Caco-2 (cell line): ENCODE data around the gene BTBD8. TPM values are rescaled to one million over a fixed set of nuclear protein-coding genes. Genes with fewer than 3 reads are reported as not detected.

Experiments used
- BruUV-seq: library from RNA; stranded (reverse); fragments of 400-500 nt; replicated peaks from 2 replicates; lab custom pipeline; 2021; lab: Mats Ljungman, UMichigan
- CTCF ChIA-PET: fragments of 300-600 bp; sonication (Branson Sonifier 250); formaldehyde crosslinking; loops from one replicate; lab custom pipeline; 2022; ENCODE audit warnings: antibody characterized with exemption; lab: Charles Lee
- POLR2A ChIA-PET: fragments of 300-600 bp; sonication (Branson Sonifier 250); formaldehyde crosslinking; loops from one replicate; lab custom pipeline; 2022; ENCODE audit warnings: antibody characterized with exemption; lab: Charles Lee
- DNase-seq, 2 experiments: peaks; one replicate each; pipeline versions ENCODE4 v3.0.0 to v3.0.0-alpha.2; 2020 to 2022
- H3K27me3 ChIP-seq: replicated peaks from 2 replicates; pipeline ENCODE4 v1.6.0; 2011; ENCODE audit warnings: low read length; ENCODE audit not compliant: control insufficient read depth, insufficient read depth
- H3K36me3 ChIP-seq: 2 replicates; pipeline ENCODE4 v1.5.1; 2011; ENCODE audit warnings: low read length; ENCODE audit not compliant: control insufficient read depth, insufficient read depth
- H3K4me1 ChIP-seq: fragments of 250-450 bp; sonication (Bioruptor Pico); 2 replicates; pipeline ENCODE4 v1.5.1; 2020; ENCODE audit warnings: mild to moderate bottlenecking
- H3K4me3 ChIP-seq: 2 replicates; pipeline ENCODE4 v1.5.1; 2011; ENCODE audit warnings: low read depth, mild to moderate bottlenecking, control low read depth, low read length
- H3K9me3 ChIP-seq: fragments of 250-450 bp; sonication (Bioruptor Pico); 2 replicates; pipeline ENCODE4 v1.5.1; 2020; ENCODE audit warnings: mild to moderate bottlenecking, moderate library complexity
- H3K27ac Mint-ChIP-seq: one replicate; pipeline ENCODE4 v1.8.0; 2022; ENCODE audit warnings: mixed read lengths; ENCODE audit not compliant: unreplicated experiment
- H3K27me3 Mint-ChIP-seq: one replicate; pipeline ENCODE4 v1.8.0; 2022; ENCODE audit warnings: mixed read lengths; ENCODE audit not compliant: insufficient read depth, unreplicated experiment
- H3K36me3 Mint-ChIP-seq: one replicate; pipeline ENCODE4 v1.8.0; 2022; ENCODE audit warnings: mild to moderate bottlenecking, mixed read lengths; ENCODE audit not compliant: insufficient read depth, unreplicated experiment
- H3K4me1 Mint-ChIP-seq: one replicate; pipeline ENCODE4 v1.8.0; 2022; ENCODE audit warnings: low read depth, mixed read lengths; ENCODE audit not compliant: unreplicated experiment
- H3K4me3 Mint-ChIP-seq: one replicate; pipeline ENCODE4 v1.8.0; 2022; ENCODE audit warnings: mild to moderate bottlenecking, moderate library complexity, mixed read lengths; ENCODE audit not compliant: unreplicated experiment
- H3K9me3 Mint-ChIP-seq: one replicate; pipeline ENCODE4 v1.8.0; 2022; ENCODE audit warnings: mixed read lengths; ENCODE audit not compliant: unreplicated experiment
- intact Hi-C: fragments of 100-400 bp; cut with micrococcal nuclease; formaldehyde crosslinking; loops from one replicate; pipeline ENCODE4 v1.10.0; 2022; ENCODE audit not compliant: unreplicated experiment
- total RNA-seq: library from RNA; stranded (reverse); gene quantifications from 2 replicates; pipeline ENCODE4 v1.2.3, GENCODE V29; 2022
- TF ChIP-seq, protein P1 (sequence below), 2 experiments: fragments of 200-600 bp in 1 of 2; IDR thresholded peaks; 1 replicate in 1 of 2; 2 replicates in 1 of 2; pipeline versions ENCODE4 v1.5.1 to v1.8.0; 2011 to 2022; ENCODE audit warnings: antibody characterized with exemption in 1 of 2, control low read depth in 1 of 2, inconsistent platforms in 1 of 2, low read depth in 1 of 2, low read length in 1 of 2, mild to moderate bottlenecking in 1 of 2, moderate library complexity in 1 of 2; ENCODE audit not compliant: insufficient read depth in 1 of 2, severe bottlenecking in 1 of 2, unreplicated experiment in 1 of 2

The BTBD8 gene
- total RNA-seq, 1 experiment from 2014 or later: 1.1 TPM

DNA sequence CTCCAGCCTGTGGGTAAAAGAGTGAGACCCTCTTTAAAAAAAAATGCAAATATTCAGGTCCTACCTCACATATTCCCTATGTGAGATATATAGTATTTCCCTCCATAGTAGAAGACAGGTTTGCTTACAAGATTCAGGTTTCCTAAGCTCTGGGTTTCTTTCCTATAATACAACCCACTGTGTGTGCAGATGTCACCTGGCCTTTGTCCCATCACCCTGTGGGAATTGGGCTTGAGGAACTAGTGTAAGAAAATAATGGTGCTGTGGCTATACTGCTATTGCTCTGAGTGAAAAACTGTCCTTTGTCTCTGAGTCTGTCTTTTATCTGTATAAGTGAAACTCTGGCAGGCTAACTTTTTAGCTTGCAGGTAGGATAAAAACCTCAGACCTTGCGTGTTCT, 150.6 kb downstream of the BTBD8 start:
- Histone ChIP-seq H3K4me3 (no peak overlapping the region), H3K9me3 (no peaks in the 10 kb centered on the region), H3K36me3 (no peaks in the 10 kb centered on the region), H3K27me3 (no peaks in the 10 kb centered on the region), H3K4me1 (no peaks in the 10 kb centered on the region)
- TF ChIP-seq, protein P1, sequence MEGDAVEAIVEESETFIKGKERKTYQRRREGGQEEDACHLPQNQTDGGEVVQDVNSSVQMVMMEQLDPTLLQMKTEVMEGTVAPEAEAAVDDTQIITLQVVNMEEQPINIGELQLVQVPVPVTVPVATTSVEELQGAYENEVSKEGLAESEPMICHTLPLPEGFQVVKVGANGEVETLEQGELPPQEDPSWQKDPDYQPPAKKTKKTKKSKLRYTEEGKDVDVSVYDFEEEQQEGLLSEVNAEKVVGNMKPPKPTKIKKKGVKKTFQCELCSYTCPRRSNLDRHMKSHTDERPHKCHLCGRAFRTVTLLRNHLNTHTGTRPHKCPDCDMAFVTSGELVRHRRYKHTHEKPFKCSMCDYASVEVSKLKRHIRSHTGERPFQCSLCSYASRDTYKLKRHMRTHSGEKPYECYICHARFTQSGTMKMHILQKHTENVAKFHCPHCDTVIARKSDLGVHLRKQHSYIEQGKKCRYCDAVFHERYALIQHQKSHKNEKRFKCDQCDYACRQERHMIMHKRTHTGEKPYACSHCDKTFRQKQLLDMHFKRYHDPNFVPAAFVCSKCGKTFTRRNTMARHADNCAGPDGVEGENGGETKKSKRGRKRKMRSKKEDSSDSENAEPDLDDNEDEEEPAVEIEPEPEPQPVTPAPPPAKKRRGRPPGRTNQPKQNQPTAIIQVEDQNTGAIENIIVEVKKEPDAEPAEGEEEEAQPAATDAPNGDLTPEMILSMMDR (IDR thresholded peaks at IDR 0.05; ENCODE audit: insufficient read depth in 1 of 2, low read depth in 1 of 2, low read length in 1 of 2, severe bottlenecking in 1 of 2, unreplicated experiment in 1 of 2): no peak
- Mint-ChIP-seq H3K27me3 (no peaks in the 10 kb centered on the region), H3K27ac (no peak overlapping the region), H3K9me3 (no peaks in the 10 kb centered on the region), H3K4me1 (no peaks in the 10 kb centered on the region), H3K36me3 (no peaks in the 10 kb centered on the region), H3K4me3 (no peak overlapping the region)
- ChIA-PET CTCF (interaction anchor here (0.7 kb wide), 1 partner anchor 588 kb away, joined by 3 read pairs; no protein-coding TSS in a partner anchor), POLR2A (no interaction called here)
- no peak for DNase-seq
- intact Hi-C loops: no loop called here
- BruUV-seq: no TSS peak

Other genes starting within 250 kb of the BTBD8 start
- gene TGFBR3, start 194.2 kb upstream of the BTBD8 start, total RNA-seq: 12.2 and 15.2 TPM in 2 replicates
- not detected in 2 replicates for gene BRDT, start 130.9 kb upstream of the BTBD8 start, total RNA-seq
- 0.56 and 0.68 TPM in 2 replicates for gene EPHX4, start 50.4 kb upstream of the BTBD8 start, total RNA-seq
- gene SETSIP, start 4.9 kb upstream of the BTBD8 start, total RNA-seq: not detected in 2 replicates
- not detected in 2 replicates for gene C1orf146, start 137.6 kb downstream of the BTBD8 start, total RNA-seq
- gene GLMN, start 218.6 kb downstream of the BTBD8 start, total RNA-seq: 12.3 and 12.9 TPM in 2 replicates
- 15.5 and 16.8 TPM in 2 replicates for gene RPAP2, start 218.7 kb downstream of the BTBD8 start, total RNA-seq